ENCODE measurements around the gene TTC34.

DNA sequence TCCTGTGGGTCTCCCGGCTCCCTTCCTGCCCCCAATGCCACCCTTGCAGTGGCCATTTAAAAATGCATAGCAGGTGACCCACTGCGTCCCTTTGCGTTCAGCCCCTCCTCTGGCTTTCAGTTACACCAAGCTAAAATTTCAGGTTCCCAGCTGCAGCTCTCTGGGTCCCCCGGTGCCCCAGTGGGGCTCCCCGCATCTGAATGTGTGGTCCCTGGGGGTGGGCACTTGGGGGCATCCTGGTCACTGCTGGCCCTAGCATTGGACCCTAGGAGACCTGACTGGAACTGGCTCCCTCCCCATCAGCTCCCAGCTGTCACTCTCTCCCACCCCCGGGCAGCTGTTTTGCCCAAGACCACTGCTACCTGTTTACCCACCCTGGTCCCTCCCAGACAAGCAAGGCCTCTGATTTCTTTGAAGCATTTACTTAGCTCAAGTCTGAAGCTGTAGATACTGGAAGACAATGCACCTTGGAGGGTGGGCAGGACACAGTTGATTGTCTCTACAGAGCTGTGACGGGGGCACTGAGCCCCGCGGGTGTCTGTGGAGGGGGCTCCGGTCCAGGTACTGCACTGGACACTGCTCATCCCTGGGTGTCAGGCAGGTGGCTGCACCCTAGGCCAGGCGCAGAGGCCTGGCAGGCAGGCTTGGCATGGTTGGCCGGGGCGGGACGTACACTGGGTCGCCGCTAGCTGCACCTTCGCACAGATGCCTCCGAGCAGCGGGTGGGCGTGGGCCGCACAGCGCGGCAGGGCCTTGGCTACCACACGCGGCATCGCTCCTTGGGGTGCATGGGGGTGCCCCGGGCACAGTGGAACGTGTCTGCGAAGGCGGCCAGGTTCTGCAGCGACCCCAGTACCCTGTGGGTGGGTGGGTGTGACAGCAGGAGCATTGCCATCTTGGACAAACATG lies 211.0 kb downstream of the TTC34 start:
- no peak for TF ChIP-seq POLR2A (IDR thresholded peaks at IDR 0.05; ENCODE audit: low read depth, low read length)
- no peak for TF ChIP-seq TAF1 (IDR thresholded peaks at IDR 0.05; ENCODE audit: borderline replicate concordance, low read depth, low read length)
- no peak for TF ChIP-seq POLR2AphosphoS5 (IDR thresholded peaks at IDR 0.05; ENCODE audit: low read depth, low read length)

Measured in GM12892 (cell line).